Nephron (organoid): ENCODE data around the gene DEFB127.
"Not testable (repeated sequence)": the region's sequence is repeated elsewhere in the genome, so short reads cannot be mapped to it uniquely, and the experiment has no call there.

Experiments
- H3K27ac Mint-ChIP-seq, 3 experiments: 2 replicates each; pipeline ENCODE4 v1.8.0; 2020; ENCODE audit warnings: mixed read lengths in 3 of 3, mild to moderate bottlenecking in 2 of 3, moderate library complexity in 1 of 3
- H3K27me3 Mint-ChIP-seq: 2 replicates; pipeline ENCODE4 v1.8.0; 2021; ENCODE audit warnings: low read depth, mild to moderate bottlenecking, moderate library complexity, mixed read lengths
- H3K36me3 Mint-ChIP-seq: 2 replicates; pipeline ENCODE4 v1.8.0; 2020; ENCODE audit warnings: low read depth, mixed read lengths
- H3K4me1 Mint-ChIP-seq: 2 replicates; pipeline ENCODE4 v1.8.0; 2020; ENCODE audit warnings: mixed read lengths
- H3K4me3 Mint-ChIP-seq, 3 experiments: 2 replicates each; pipeline ENCODE4 v1.8.0; 2020; ENCODE audit warnings: mild to moderate bottlenecking in 3 of 3, mixed read lengths in 3 of 3, moderate library complexity in 2 of 3
- H3K9me3 Mint-ChIP-seq: 2 replicates; pipeline ENCODE4 v1.8.0; 2020; ENCODE audit warnings: mixed read lengths
- CTCF ChIP-seq, 3 experiments: fragments of 200-600 bp; sonication (generic); IDR thresholded peaks; one replicate each; pipeline ENCODE4 v1.5.0; 2021; ENCODE audit warnings: antibody characterized with exemption in 3 of 3; ENCODE audit not compliant: unreplicated experiment in 3 of 3

The DEFB127 gene

GRCh38 chr20:157154-157553 is at the start of gene DEFB127:
TSS of gene DEFB127 (plus strand) at chr20:157454. CDS start at chr20:157545, 91 bp downstream.
- no peaks in the 10 kb centered on the region for H3K36me3 Mint-ChIP-seq
- no peak within 1 kb of the TSS for H3K27ac Mint-ChIP-seq
- H3K27me3 Mint-ChIP-seq = peaks cover 53% of the 10 kb centered on the region
- no peak for TF ChIP-seq CTCF (IDR thresholded peaks at IDR 0.05; ENCODE audit: unreplicated experiment in 3 of 3)
- H3K4me3 Mint-ChIP-seq = no peak within 1 kb of the TSS
- no peaks in the 10 kb centered on the region for H3K9me3 Mint-ChIP-seq
- H3K4me1 Mint-ChIP-seq = no peaks in the 10 kb centered on the region

- Mint-ChIP-seq H3K4me1 (no peaks in the 10 kb centered on the region), H3K27me3 (peaks cover 65% of the 10 kb centered on the region), H3K9me3 (peaks cover 16% of the 10 kb centered on the region), H3K36me3 (no peaks in the 10 kb centered on the region), H3K27ac (no peak overlapping the region), H3K4me3 (no peak overlapping the region)
- no peak for TF ChIP-seq CTCF (IDR thresholded peaks at IDR 0.05; ENCODE audit: unreplicated experiment in 3 of 3)
Measured at GRCh38 chr20:112396-112795, 44.9 kb upstream of the DEFB127 start.

GRCh38 chr20:117518-117917 is 39.7 kb upstream of the DEFB127 start:
- Mint-ChIP-seq H3K4me3 (no peak overlapping the region), H3K27me3 (peaks cover 46% of the 10 kb centered on the region), H3K36me3 (no peaks in the 10 kb centered on the region), H3K27ac (no peak overlapping the region), H3K4me1 (no peaks in the 10 kb centered on the region), H3K9me3 (peaks cover 21% of the 10 kb centered on the region)
- no peak for TF ChIP-seq CTCF (IDR thresholded peaks at IDR 0.05; ENCODE audit: unreplicated experiment in 3 of 3)

GRCh38 chr20:129786-130323 is 27.4 kb upstream of the DEFB127 start:
- peaks cover 15% of the 10 kb centered on the region for H3K27me3 Mint-ChIP-seq
- not testable (repeated sequence) for H3K4me3 Mint-ChIP-seq, H3K9me3 Mint-ChIP-seq, H3K4me1 Mint-ChIP-seq, H3K36me3 Mint-ChIP-seq, H3K27ac Mint-ChIP-seq

GRCh38 chr20:137668-138490 is 19.4 kb upstream of the DEFB127 start:
- no peak for TF ChIP-seq CTCF (IDR thresholded peaks at IDR 0.05; ENCODE audit: unreplicated experiment in 3 of 3)
- Mint-ChIP-seq H3K4me1 (no peaks in the 10 kb centered on the region), H3K9me3 (peaks cover 10% of the 10 kb centered on the region), H3K36me3 (no peaks in the 10 kb centered on the region), H3K4me3 (no peak overlapping the region), H3K27ac (no peak overlapping the region), H3K27me3 (peaks cover 33% of the 10 kb centered on the region)

- no peak within 1 kb of the TSS for H3K4me3 Mint-ChIP-seq
- peaks cover 2% of the 10 kb centered on the region for H3K9me3 Mint-ChIP-seq
- no peak for TF ChIP-seq CTCF (IDR thresholded peaks at IDR 0.05; ENCODE audit: unreplicated experiment in 3 of 3)
- H3K27ac Mint-ChIP-seq = no peak within 1 kb of the TSS
- no peaks in the 10 kb centered on the region for H3K4me1 Mint-ChIP-seq
- peaks cover 71% of the 10 kb centered on the region for H3K27me3 Mint-ChIP-seq
- no peaks in the 10 kb centered on the region for H3K36me3 Mint-ChIP-seq
Measured at GRCh38 chr20:142290-142689, 15.0 kb upstream of the DEFB127 start, which contains the start of gene DEFB126. TSS of gene DEFB126 (plus strand) at chr20:142590. CDS start at chr20:142629, 39 bp downstream.
